Mesothelial cell of epicardium (in vitro differentiated cells): Measurements from ENCODE around the gene MAP2K2. TPM values are rescaled to one million over a fixed set of nuclear protein-coding genes. Genes with fewer than 3 reads are reported as not detected.

ENCODE experiments used
- DNase-seq, 2 experiments: peaks; one replicate each; pipeline ENCODE4 v3.0.0; 2021; ENCODE audit warnings: low spot score in 2 of 2; ENCODE audit not compliant: unreplicated experiment in 2 of 2
- H3K27ac Mint-ChIP-seq: 2 replicates; pipeline ENCODE4 v1.8.0; 2021; ENCODE audit warnings: mixed read lengths
- H3K27me3 Mint-ChIP-seq: 2 replicates; pipeline ENCODE4 v1.8.0; 2021; ENCODE audit warnings: low read depth, mixed read lengths
- H3K36me3 Mint-ChIP-seq: 2 replicates; pipeline ENCODE4 v1.8.0; 2021; ENCODE audit warnings: mixed read lengths
- H3K4me1 Mint-ChIP-seq: 2 replicates; pipeline ENCODE4 v1.8.0; 2021; ENCODE audit warnings: mixed read lengths
- H3K4me3 Mint-ChIP-seq: 2 replicates; pipeline ENCODE4 v1.8.0; 2021; ENCODE audit warnings: mild to moderate bottlenecking, moderate library complexity, mixed read lengths
- H3K9me3 Mint-ChIP-seq: 2 replicates; pipeline ENCODE4 v1.8.0; 2021; ENCODE audit warnings: mixed read lengths
- total RNA-seq: library from RNA; stranded (reverse); gene quantifications from 3 replicates; pipeline ENCODE4 v1.2.1, GENCODE V29; 2021
- TF ChIP-seq, protein P1 (sequence below): fragments of 200-600 bp; sonication (generic); IDR thresholded peaks from one replicate; pipeline ENCODE4 v1.5.0; 2021; ENCODE audit warnings: antibody characterized with exemption; ENCODE audit not compliant: unreplicated experiment

MAP2K2 gene
- total RNA-seq, 1 donor from 2014 or later = 152 TPM

DNA sequence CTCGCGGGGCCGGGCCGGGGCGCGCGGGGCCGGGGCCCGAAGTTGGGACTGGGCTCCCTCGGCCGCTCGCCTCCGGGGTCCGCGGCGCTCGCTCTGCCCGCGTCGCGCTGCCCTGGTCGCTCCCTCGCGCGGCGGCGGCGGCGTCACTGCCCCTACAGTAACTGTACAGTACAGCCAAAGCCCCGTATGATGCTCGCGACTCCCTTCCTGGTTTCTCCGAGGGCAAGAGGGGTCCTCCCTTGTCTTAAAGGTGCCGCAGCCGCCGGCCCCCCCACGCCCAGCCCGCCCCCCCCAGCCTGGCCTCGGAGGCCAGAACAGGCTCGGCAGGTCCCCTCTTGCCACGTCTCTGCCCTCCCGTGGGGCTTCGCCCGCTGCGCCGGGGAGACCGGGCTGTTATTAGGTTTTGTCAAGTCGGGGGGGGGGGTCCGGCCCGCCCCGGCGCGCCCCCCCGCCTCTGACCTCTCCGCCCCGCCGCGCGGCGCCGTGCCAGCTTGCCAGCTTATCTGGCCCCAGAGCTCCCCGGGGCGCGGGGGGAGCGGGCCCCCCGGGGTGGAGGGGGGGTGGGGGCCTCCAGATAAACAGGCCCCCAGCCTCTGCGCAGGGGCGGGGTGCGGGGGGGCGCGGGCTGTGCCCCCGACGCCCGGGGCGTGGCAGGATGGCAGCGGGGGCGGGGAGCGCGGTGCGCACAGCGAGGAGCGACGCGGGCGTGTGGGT is 57.1 kb downstream of the MAP2K2 start, which contains the start of gene ZBTB7A:
Gene ZBTB7A (minus strand): TSS at position 218 of the 714 bp plus-strand sequence. CDS start 11,667 bp downstream, outside the sequence.
- TF ChIP-seq, protein P1, sequence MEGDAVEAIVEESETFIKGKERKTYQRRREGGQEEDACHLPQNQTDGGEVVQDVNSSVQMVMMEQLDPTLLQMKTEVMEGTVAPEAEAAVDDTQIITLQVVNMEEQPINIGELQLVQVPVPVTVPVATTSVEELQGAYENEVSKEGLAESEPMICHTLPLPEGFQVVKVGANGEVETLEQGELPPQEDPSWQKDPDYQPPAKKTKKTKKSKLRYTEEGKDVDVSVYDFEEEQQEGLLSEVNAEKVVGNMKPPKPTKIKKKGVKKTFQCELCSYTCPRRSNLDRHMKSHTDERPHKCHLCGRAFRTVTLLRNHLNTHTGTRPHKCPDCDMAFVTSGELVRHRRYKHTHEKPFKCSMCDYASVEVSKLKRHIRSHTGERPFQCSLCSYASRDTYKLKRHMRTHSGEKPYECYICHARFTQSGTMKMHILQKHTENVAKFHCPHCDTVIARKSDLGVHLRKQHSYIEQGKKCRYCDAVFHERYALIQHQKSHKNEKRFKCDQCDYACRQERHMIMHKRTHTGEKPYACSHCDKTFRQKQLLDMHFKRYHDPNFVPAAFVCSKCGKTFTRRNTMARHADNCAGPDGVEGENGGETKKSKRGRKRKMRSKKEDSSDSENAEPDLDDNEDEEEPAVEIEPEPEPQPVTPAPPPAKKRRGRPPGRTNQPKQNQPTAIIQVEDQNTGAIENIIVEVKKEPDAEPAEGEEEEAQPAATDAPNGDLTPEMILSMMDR = no peak
- H3K36me3 Mint-ChIP-seq = no peaks in the 10 kb centered on the region
- peak within 1 kb of the TSS; percentile 71 for H3K4me3 Mint-ChIP-seq
- no peak within 1 kb of the TSS for H3K27ac Mint-ChIP-seq
- H3K27me3 Mint-ChIP-seq = peaks cover 5% of the 10 kb centered on the region
- peak in 1 of 2 experiments; percentile 76 for DNase-seq
- H3K9me3 Mint-ChIP-seq = no peaks in the 10 kb centered on the region
- H3K4me1 Mint-ChIP-seq = peaks cover 20% of the 10 kb centered on the region

DNA sequence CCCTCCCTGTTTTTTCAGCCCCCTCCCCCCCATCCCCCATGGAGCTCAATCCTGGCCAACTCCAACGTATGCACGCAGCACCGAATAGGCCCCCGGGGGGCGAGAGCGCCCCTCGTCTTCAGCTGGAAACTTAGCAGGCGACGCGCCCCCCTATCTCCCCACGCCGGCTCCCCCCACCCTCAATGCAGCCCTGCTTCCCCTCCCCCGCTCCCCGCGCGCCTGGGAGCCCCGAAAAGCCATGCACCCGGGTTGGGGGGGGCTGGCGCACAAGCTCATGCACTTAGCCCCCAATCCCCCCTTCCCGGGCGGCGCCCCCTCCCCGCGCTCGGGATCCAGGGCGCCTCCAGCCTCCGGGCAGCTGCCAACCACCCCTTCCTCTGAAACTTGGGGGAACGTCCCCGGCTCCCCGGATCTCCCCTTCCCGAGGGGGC is 57.7 kb downstream of the MAP2K2 start:
- no peaks in the 10 kb centered on the region for H3K36me3 Mint-ChIP-seq
- H3K9me3 Mint-ChIP-seq = no peaks in the 10 kb centered on the region
- H3K27me3 Mint-ChIP-seq = peaks cover 5% of the 10 kb centered on the region
- TF ChIP-seq, protein P1 = no peak
- peak overlapping the region; percentile 60 for H3K4me3 Mint-ChIP-seq
- H3K27ac Mint-ChIP-seq = no peak overlapping the region
- peak in 1 of 2 experiments; percentile 73 for DNase-seq
- peaks cover 20% of the 10 kb centered on the region for H3K4me1 Mint-ChIP-seq

DNA sequence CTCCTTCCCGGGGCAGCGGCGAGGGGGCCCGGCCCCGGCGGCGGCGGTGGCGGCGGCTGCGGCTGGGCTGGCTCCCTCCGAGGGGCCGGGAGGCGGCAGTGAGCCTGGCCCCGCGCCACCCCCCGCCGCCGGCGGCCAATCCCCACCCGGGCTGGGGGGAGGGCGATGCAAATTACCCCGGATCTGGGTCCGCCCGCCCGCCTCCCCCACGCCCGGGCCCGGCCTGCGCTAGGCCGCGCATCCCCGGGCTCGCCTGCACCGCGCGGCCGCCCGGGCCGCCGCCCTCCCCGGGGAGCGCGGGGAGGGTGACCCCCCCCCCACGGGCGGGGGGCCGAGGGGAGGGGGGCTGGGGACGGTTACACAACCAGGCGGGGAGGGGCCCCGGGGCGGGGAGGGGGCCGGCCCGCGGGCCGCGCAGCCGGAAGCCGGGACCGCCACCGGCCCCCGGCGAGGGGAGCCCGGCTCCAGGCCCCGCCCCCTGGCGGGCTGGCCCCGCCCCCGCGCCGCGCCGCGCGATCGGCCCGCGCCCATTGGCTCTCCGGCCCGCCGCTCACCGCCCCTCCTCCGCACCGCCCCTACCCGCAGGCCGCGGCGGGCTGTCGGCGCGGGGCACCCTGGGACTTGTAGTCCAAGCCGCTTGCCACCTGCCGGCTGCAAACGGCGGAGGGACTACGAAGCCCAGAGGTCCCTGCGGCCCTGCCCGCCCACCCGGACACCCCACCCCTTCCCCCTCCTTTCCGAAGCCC is 58.3 kb downstream of the MAP2K2 start:
- H3K9me3 Mint-ChIP-seq = no peaks in the 10 kb centered on the region
- peak; percentile 98 for DNase-seq
- no peak overlapping the region for H3K27ac Mint-ChIP-seq
- H3K27me3 Mint-ChIP-seq = peaks cover 5% of the 10 kb centered on the region
- H3K4me1 Mint-ChIP-seq = peaks cover 20% of the 10 kb centered on the region
- H3K36me3 Mint-ChIP-seq = no peaks in the 10 kb centered on the region
- H3K4me3 Mint-ChIP-seq = peak overlapping the region; percentile 60
- TF ChIP-seq, protein P1 = no peak

DNA sequence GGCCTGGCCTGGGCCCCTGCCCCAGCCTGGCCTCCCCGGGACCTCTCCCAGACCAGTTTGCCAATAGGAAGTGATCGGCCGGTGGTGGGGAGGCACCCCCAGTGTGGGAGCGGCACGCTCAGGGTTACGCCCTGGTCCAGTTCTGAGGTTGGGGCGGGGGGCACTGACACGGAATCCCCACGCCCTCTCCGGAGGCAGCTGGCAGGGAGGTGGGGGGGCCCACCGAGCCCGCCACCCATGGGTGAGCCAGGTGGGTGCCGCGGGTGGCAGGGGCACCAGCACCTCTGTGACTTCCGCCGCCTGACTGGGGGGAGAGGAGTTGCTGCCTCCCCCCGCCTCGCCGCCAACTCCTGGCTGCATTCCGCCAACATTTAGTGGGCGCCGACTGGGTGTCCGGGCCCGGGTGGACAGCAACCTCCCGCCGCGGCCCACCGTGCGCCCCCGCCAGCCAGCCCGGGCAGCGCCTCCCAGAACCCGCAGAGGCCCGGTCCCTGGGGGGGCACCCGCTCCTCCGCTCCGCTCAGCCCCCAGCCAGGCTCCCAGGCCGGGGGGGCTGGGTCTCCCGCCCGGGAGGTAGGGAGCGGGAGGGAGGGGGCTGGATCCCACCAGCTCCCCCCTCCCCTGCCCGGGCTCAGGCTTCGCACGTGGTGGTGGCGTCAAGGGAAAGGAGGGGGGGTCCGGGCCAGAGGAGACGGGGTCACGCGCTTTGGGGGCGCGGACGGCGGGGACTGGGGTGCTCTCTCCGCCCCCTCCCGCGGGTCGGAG is 59.2 kb downstream of the MAP2K2 start:
- peak overlapping the region; percentile 72 for H3K4me3 Mint-ChIP-seq
- DNase-seq = peak in 1 of 2 experiments; percentile 57
- H3K27me3 Mint-ChIP-seq = peaks cover 5% of the 10 kb centered on the region
- TF ChIP-seq, protein P1 = no peak
- no peak overlapping the region for H3K27ac Mint-ChIP-seq
- no peaks in the 10 kb centered on the region for H3K9me3 Mint-ChIP-seq
- H3K36me3 Mint-ChIP-seq = no peaks in the 10 kb centered on the region
- peaks cover 20% of the 10 kb centered on the region for H3K4me1 Mint-ChIP-seq

DNA sequence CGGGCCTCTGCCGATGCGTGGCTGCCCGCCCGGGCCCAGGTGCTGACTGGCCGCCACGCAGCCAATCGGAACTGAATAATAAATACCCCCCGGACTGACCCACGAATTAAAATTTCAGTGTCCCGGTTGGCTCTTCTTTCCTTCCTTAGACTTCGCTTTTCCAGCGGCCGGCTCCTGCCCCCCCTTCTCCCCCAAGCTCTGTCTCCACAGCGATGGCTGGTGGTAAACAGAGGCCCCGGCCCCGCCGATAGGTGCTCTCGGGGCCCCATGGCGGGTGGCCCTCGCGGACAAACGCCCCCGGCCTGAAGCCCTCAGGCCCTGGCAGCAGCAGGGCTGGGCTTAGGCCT is 59.8 kb downstream of the MAP2K2 start:
- Mint-ChIP-seq H3K4me1 (peaks cover 20% of the 10 kb centered on the region), H3K36me3 (no peaks in the 10 kb centered on the region), H3K4me3 (peak overlapping the region; percentile 72), H3K27me3 (peaks cover 3% of the 10 kb centered on the region), H3K27ac (peak overlapping the region; percentile 81), H3K9me3 (no peaks in the 10 kb centered on the region)
- TF ChIP-seq, protein P1 = no peak
- DNase-seq = no peak
